Esophagus squamous epithelium (tissue), 5 donors: Measurements from ENCODE around the gene ARNT2. TPM values are rescaled to one million over a fixed set of nuclear protein-coding genes. Genes with fewer than 3 reads are reported as not detected.

Source experiments
- DNase-seq: peaks from one replicate; lab custom pipeline; 2025; lab: John Stamatoyannopoulos, UW
- H3K27ac ChIP-seq, 4 donors: fragments of 200-600 bp; sonication (generic); one replicate each; pipeline ENCODE4 v1.5.1; 2016 to 2019; ENCODE audit warnings: mild to moderate bottlenecking in 1 of 4
- H3K27me3 ChIP-seq, 4 donors: fragments of 200-600 bp; sonication (generic); 1 replicate in 3 of 4; 2 replicates in 1 of 4; pipeline versions ENCODE4 v1.5.1 to v1.6.0; 2017 to 2021; ENCODE audit warnings: antibody characterized with exemption in 1 of 4
- H3K36me3 ChIP-seq, 3 donors: fragments of 200-600 bp; sonication (generic); one replicate each; pipeline ENCODE4 v1.5.1; 2016 to 2019
- H3K4me1 ChIP-seq, 3 donors: fragments of 200-600 bp; sonication (generic); one replicate each; pipeline ENCODE4 v1.5.1; 2017 to 2019
- H3K4me3 ChIP-seq, 4 donors: fragments of 200-600 bp; sonication (generic); 1 replicate in 3 of 4; 2 replicates in 1 of 4; pipeline ENCODE4 v1.5.1; 2016 to 2019; ENCODE audit warnings: mild to moderate bottlenecking in 2 of 4, moderate library complexity in 1 of 4
- H3K9me3 ChIP-seq, 3 donors: fragments of 200-600 bp; sonication (generic); one replicate each; pipeline ENCODE4 v1.5.1; 2016 to 2019
- POLR2A ChIP-seq, 4 donors: fragments of 450-650 bp; IDR thresholded peaks; one replicate each; pipeline ENCODE4 v1.6.1; 2017; ENCODE audit warnings: antibody characterized with exemption in 4 of 4, mild to moderate bottlenecking in 4 of 4, moderate library complexity in 3 of 4
- WGBS, 2 donors: methylation state at CpG; one replicate each; pipeline ENCODE4 v1.1.5; 2018; 5-methylcytosine and 5-hydroxymethylcytosine counted together
- intact Hi-C: fragments of 100-400 bp; cut with DNase I; formaldehyde crosslinking; loops from one replicate; pipeline ENCODE4 v1.15.0; 2022
- total RNA-seq, 4 donors: library from RNA; depleted of rRNA; stranded (reverse); fragments of >200 nt; gene quantifications; one replicate each; pipeline ENCODE4 v1.1.0, GENCODE V29; 2016
- TF ChIP-seq, protein P1 (sequence below), 6 experiments: fragments of 450-650 bp in 4 of 6; fragments of 200-600 bp in 2 of 6; sonication (generic) in 2 of 6; IDR thresholded peaks; one replicate each; pipeline ENCODE4 v1.5.1; 2016 to 2019; ENCODE audit warnings: antibody characterized with exemption in 6 of 6, mild to moderate bottlenecking in 4 of 6, moderate library complexity in 4 of 6
- donor health status: DM: yes; HTN: yes; CAD: no.

Gene ARNT2
- total RNA-seq, 4 donors from 2014 or later: 0.15 to 5.7 (median 1.7) TPM

DNA sequence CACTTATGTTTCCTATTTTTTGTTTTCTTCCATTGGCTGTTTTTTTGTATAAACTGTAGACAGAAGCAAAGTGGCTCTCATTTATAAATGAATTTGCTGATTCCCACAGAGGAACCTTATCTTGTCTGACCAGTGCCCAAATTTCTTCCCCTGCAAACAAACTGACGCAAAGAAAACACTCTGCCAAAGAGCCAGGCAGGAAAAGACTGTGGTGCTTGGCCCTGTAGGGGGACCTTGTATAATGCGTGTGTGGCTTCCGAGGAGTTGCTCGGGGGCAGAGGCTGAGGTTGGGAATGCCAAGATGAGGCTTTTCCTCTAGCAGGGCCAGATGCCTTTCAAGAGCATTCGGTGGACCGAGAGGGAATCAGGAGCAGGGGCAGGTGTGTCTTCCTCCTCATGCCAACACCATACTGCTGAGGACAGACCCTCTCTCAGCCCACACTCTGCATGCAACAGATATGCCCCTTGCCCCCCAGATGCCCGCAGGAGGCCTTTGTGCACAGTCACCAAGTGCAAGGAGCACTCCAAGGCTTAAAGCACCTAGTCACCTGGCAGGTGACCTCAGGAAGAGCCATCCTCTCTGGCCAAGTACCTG lies 186.7 kb downstream of the ARNT2 start:
- no peaks in the 10 kb centered on the region for H3K9me3 ChIP-seq
- DNase-seq: no peak
- no peak overlapping the region for H3K27ac ChIP-seq
- intact Hi-C loops: no loop called here
- H3K4me1 ChIP-seq: peaks cover 6 to 41% (median 14%) of the 10 kb centered on the region in 3 donors
- TF ChIP-seq, protein P1, sequence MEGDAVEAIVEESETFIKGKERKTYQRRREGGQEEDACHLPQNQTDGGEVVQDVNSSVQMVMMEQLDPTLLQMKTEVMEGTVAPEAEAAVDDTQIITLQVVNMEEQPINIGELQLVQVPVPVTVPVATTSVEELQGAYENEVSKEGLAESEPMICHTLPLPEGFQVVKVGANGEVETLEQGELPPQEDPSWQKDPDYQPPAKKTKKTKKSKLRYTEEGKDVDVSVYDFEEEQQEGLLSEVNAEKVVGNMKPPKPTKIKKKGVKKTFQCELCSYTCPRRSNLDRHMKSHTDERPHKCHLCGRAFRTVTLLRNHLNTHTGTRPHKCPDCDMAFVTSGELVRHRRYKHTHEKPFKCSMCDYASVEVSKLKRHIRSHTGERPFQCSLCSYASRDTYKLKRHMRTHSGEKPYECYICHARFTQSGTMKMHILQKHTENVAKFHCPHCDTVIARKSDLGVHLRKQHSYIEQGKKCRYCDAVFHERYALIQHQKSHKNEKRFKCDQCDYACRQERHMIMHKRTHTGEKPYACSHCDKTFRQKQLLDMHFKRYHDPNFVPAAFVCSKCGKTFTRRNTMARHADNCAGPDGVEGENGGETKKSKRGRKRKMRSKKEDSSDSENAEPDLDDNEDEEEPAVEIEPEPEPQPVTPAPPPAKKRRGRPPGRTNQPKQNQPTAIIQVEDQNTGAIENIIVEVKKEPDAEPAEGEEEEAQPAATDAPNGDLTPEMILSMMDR (IDR thresholded peaks at IDR 0.05): no peak
- TF ChIP-seq POLR2A (IDR thresholded peaks at IDR 0.05): no peak
- WGBS, 2 donors: 87 to 92% methylated on average over 2 to 4 of the region's 7 CpGs
- H3K36me3 ChIP-seq: no peaks in the 10 kb centered on the region
- no peak overlapping the region for H3K4me3 ChIP-seq
- H3K27me3 ChIP-seq: no peaks in the 10 kb centered on the region

DNA sequence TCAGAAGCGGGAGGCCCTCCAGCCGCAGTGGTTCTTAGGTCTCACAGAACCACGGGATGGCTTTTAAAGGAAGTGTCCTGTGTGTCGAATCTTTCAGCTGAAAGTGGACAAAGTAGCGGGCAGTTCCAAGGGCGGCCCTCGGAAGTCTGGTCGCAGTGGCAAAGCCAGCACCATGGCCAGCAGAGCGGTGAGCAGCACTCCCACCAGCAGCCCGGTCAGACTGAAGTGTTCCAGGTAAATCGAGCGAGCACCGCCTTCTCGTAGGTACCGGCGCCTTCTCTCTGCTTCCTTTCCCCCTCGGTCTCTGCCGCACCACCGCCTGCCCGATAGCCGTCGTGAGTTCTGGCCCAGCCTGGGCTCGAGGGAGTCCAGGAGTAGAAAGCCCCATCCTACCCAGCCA lies 187.3 kb downstream of the ARNT2 start:
- Histone ChIP-seq H3K27me3 (no peaks in the 10 kb centered on the region), H3K27ac (no peak overlapping the region), H3K4me3 (no peak overlapping the region), H3K36me3 (no peaks in the 10 kb centered on the region), H3K4me1 (peaks cover under 1 to 41% (median 18%) of the 10 kb centered on the region in 3 donors), H3K9me3 (no peaks in the 10 kb centered on the region)
- no peak for DNase-seq
- WGBS, 2 donors: 83 to 97% methylated on average over 4 to 13 of the region's 23 CpGs
- intact Hi-C loops: no loop called here
- TF ChIP-seq, protein P1 (IDR thresholded peaks at IDR 0.05): no peak
- TF ChIP-seq POLR2A (IDR thresholded peaks at IDR 0.05): no peak

DNA sequence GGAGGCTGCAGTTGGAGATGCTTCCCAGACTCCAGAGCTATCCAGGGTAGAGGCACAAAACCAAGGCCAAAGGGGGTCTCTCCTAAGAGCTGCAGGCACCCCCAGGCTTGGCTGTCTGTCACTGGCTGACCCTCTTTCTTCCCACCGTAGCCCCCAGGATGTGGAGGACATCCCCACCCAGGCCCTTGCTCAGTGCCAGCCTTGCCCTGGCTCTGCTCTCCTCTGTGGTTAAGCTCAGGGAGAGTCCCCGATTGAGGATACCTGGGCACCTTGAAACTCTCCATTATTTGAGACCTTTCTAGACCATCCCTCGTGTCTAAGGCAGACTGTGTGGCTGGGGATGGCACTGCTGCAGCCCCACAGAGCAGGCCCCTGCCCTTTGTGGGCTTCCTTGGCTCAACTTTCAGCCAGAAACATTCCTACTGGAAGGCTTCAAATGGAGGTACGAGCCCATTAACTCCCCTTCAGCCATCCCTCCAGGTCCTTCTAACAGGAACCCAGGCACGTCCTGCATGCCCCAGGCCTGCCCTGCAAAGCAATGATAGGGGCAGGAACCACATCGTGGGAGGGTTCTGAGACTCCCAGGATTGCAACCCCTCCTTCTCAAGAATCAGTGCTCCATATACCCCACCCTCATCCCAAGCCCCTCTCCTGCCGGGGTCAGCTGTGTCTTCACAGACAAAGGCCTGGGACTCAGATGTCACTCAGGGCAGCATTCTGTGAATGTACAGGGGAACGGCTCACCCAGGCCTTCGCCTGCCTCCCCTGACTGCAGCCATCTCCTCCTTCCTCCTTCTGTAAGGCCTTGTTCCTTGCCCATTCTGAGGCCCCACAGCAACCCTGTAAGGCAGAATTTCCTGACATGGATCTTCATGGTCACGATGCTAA lies 188.0 kb downstream of the ARNT2 start:
- WGBS, 2 donors: 87% methylated on average over 10 of the region's 10 CpGs
- no peak for DNase-seq
- intact Hi-C loops: no loop called here

DNA sequence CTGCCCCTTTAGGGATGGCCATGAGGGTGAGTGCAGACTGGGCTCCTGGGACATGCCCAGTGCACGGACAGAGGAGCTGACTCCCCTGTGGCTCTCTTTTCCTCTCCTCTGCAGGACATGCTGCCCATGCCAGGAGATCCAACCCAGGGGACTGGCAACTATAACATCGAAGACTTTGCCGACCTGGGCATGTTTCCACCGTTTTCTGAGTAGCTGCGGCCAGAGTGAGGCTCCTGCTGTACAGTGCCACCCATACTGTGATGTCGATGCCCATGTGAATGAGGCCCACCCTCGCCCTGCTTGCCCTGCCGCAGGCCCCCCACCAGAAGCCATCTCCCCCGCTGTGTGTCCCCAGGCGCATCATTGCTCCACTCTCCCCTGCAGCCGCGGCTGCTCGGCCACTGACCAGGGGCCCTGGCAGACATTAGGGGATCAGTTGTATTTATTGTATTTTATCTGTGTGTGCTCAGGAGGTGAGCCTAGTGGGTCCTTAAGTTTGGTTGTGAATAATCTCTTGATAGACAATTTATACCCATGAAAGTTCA lies 189.4 kb downstream of the ARNT2 start:
- peaks cover 0 to 20% (median 9%) of the 10 kb centered on the region in 3 donors for H3K4me1 ChIP-seq
- 80 to 98% methylated on average over 7 to 8 of the region's 13 CpGs for WGBS, 2 donors
- no peaks in the 10 kb centered on the region for H3K9me3 ChIP-seq
- H3K36me3 ChIP-seq: no peaks in the 10 kb centered on the region
- TF ChIP-seq, protein P1 (IDR thresholded peaks at IDR 0.05): no peak
- no peak for TF ChIP-seq POLR2A (IDR thresholded peaks at IDR 0.05)
- H3K4me3 ChIP-seq: no peak overlapping the region
- no peak for DNase-seq
- H3K27ac ChIP-seq: no peak overlapping the region
- H3K27me3 ChIP-seq: no peaks in the 10 kb centered on the region
- intact Hi-C loops: no loop called here

More for the DNA sequence above, 188.0 kb downstream of the ARNT2 start:
- H3K27me3 ChIP-seq: no peaks in the 10 kb centered on the region
- no peak overlapping the region for H3K27ac ChIP-seq
- no peaks in the 10 kb centered on the region for H3K36me3 ChIP-seq
- peaks cover 0 to 34% (median 21%) of the 10 kb centered on the region in 3 donors for H3K4me1 ChIP-seq
- H3K9me3 ChIP-seq: no peaks in the 10 kb centered on the region
- no peak overlapping the region for H3K4me3 ChIP-seq
- TF ChIP-seq POLR2A (IDR thresholded peaks at IDR 0.05): no peak
- TF ChIP-seq, protein P1 (IDR thresholded peaks at IDR 0.05): no peak
